ENCODE data around the gene ZNF397. TPM values are rescaled to one million over a fixed set of nuclear protein-coding genes. Genes with fewer than 3 reads are reported as not detected.

The ZNF397 gene
- polyA plus RNA-seq, 3 donors, result 3.6 to 6.6 (median 3.6) TPM

- no peaks in the 10 kb centered on the region for H4K20me1 ChIP-seq (ENCODE audit: insufficient read depth, low read length)
- Mint-ChIP-seq H3K27me3 (ENCODE audit: low read depth in 3 of 3) (peaks cover 0 to 2% (median 0%) of the 10 kb centered on the region in 3 donors), H3K36me3 (peaks cover 52 to 77% of the 10 kb centered on the region in 2 donors), H3K27ac (peak overlapping the region in 2 of 7 donors; percentile 22 to 45), H3K4me3 (no peak overlapping the region), H3K9me3 (peaks cover 13 to 30% (median 18%) of the 10 kb centered on the region in 7 donors), H3K4me1 (peaks cover 15% of the 10 kb centered on the region)
- H3K36me3 ChIP-seq (replicated peaks in 1 of 2; ENCODE audit: control insufficient read depth in 1 of 2, insufficient read depth in 2 of 2, low read length in 2 of 2), result peaks cover 22 to 75% of the 10 kb centered on the region in 2 donors
- H3K4me1 ChIP-seq (ENCODE audit: control insufficient read depth in 1 of 2, insufficient read depth in 2 of 2, low read length in 2 of 2), result peaks cover 4 to 6% of the 10 kb centered on the region in 2 donors
- H3K4me3 ChIP-seq (replicated peaks in 1 of 3; ENCODE audit: low read depth in 2 of 3, low read length in 3 of 3), result no peak overlapping the region
- no peaks in the 10 kb centered on the region for H3K27me3 ChIP-seq (ENCODE audit: control insufficient read depth in 2 of 2, insufficient read depth in 2 of 2, low read length in 2 of 2)
- no peak for TF ChIP-seq CTCF (IDR thresholded peaks at IDR 0.05)
- intact Hi-C loops (cut with micrococcal nuclease), result no loop called here
- 100% methylated on average over 1 of the region's 2 CpGs for WGBS (ENCODE audit: insufficient coverage)
- H3K79me2 ChIP-seq (ENCODE audit: insufficient read depth, low read length), result peaks cover 75% of the 10 kb centered on the region
- H3K4me2 ChIP-seq (replicated peaks; ENCODE audit: extremely low read depth, low read length, poor library complexity, severe bottlenecking), result no peak overlapping the region
- H3K9ac ChIP-seq (ENCODE audit: insufficient read depth, low read length, poor library complexity, severe bottlenecking), result no peak overlapping the region
- H3K27ac ChIP-seq (ENCODE audit: low read depth in 1 of 2, low read length in 2 of 2), result no peak overlapping the region
- no peak for DNase-seq
- no peak overlapping the region for H2AFZ ChIP-seq (ENCODE audit: insufficient read depth, low read depth, low read length, poor library complexity, severe bottlenecking)
- peaks cover 16 to 17% of the 10 kb centered on the region in 2 donors for H3K9me3 ChIP-seq (replicated peaks in 1 of 2; ENCODE audit: control insufficient read depth in 1 of 2, insufficient read depth in 1 of 2, low read length in 2 of 2)
These were observed 55.2 kb downstream of the ZNF397 start for GRCh38 chr18:35296060-35296459.

GRCh38 chr18:35303610-35304009 is 62.8 kb downstream of the ZNF397 start:
- no CpG with 5 or more reads among the region's 4 CpGs for WGBS (ENCODE audit: insufficient coverage)
- Histone ChIP-seq H3K9ac (ENCODE audit: insufficient read depth, low read length, poor library complexity, severe bottlenecking) (no peak overlapping the region), H3K27me3 (ENCODE audit: control insufficient read depth in 2 of 2, insufficient read depth in 2 of 2, low read length in 2 of 2) (no peaks in the 10 kb centered on the region), H3K36me3 (replicated peaks in 1 of 2; ENCODE audit: control insufficient read depth in 1 of 2, insufficient read depth in 2 of 2, low read length in 2 of 2) (peaks cover 19 to 93% of the 10 kb centered on the region in 2 donors), H3K4me1 (ENCODE audit: control insufficient read depth in 1 of 2, insufficient read depth in 2 of 2, low read length in 2 of 2) (no peaks in the 10 kb centered on the region), H3K9me3 (replicated peaks in 1 of 2; ENCODE audit: control insufficient read depth in 1 of 2, insufficient read depth in 1 of 2, low read length in 2 of 2) (peaks cover 45 to 92% of the 10 kb centered on the region in 2 donors), H2AFZ (ENCODE audit: insufficient read depth, low read depth, low read length, poor library complexity, severe bottlenecking) (no peak overlapping the region), H3K4me2 (replicated peaks; ENCODE audit: extremely low read depth, low read length, poor library complexity, severe bottlenecking) (no peak overlapping the region), H3K79me2 (ENCODE audit: insufficient read depth, low read length) (peaks cover 43% of the 10 kb centered on the region), H3K4me3 (replicated peaks in 1 of 3; ENCODE audit: low read depth in 2 of 3, low read length in 3 of 3) (no peak overlapping the region), H4K20me1 (ENCODE audit: insufficient read depth, low read length) (no peaks in the 10 kb centered on the region), H3K27ac (ENCODE audit: low read depth in 1 of 2, low read length in 2 of 2) (no peak overlapping the region)
- peaks cover 57 to 82% of the 10 kb centered on the region in 2 donors for H3K36me3 Mint-ChIP-seq
- H3K4me1 Mint-ChIP-seq, result no peaks in the 10 kb centered on the region
- no peak for DNase-seq
- no peak overlapping the region for H3K27ac Mint-ChIP-seq
- no peak overlapping the region for H3K4me3 Mint-ChIP-seq
- no peak for TF ChIP-seq CTCF (IDR thresholded peaks at IDR 0.05)
- intact Hi-C loops (cut with micrococcal nuclease), result no loop called here
- no peaks in the 10 kb centered on the region for H3K27me3 Mint-ChIP-seq (ENCODE audit: low read depth in 3 of 3)
- H3K9me3 Mint-ChIP-seq, result peaks cover 35 to 80% (median 79%) of the 10 kb centered on the region in 7 donors
